Stimulated activated CD8-positive, alpha-beta memory T cell treated with anti-CD3 and anti-CD28 coated beads, Interleukin-15, amount 100 ng/mL, for 24 hours (primary cell): ENCODE data around the gene NETO2.
"Not testable (repeated sequence)": the region's sequence is repeated elsewhere in the genome, so short reads cannot be mapped to it uniquely, and the experiment has no call there.

Experiments
- DNase-seq: peaks from one replicate; pipeline ENCODE4 v3.0.0-alpha.2; 2020; ENCODE audit warnings: low read depth

Gene NETO2

GRCh38 chr16:47065766-47066688, 77.7 kb downstream of the NETO2 start:
- no peak for DNase-seq

GRCh38 chr16:47064775-47065174, 79.0 kb downstream of the NETO2 start:
- DNase-seq: no peak

- no peak for DNase-seq
Measured at GRCh38 chr16:47063011-47063724, 80.6 kb downstream of the NETO2 start.

GRCh38 chr16:47061204-47061603, 82.5 kb downstream of the NETO2 start:
- DNase-seq: no peak

GRCh38 chr16:47060596-47060995, 83.1 kb downstream of the NETO2 start:
- DNase-seq: no peak

- DNase-seq: no peak
Measured at GRCh38 chr16:47059991-47060390, 83.8 kb downstream of the NETO2 start.

GRCh38 chr16:47059130-47059529, 84.6 kb downstream of the NETO2 start:
- not testable (repeated sequence) for DNase-seq

GRCh38 chr16:47058295-47059086, 85.3 kb downstream of the NETO2 start:
- no peak for DNase-seq

GRCh38 chr16:47057630-47057993, 86.1 kb downstream of the NETO2 start:
- no peak for DNase-seq

- no peak for DNase-seq
Measured at GRCh38 chr16:47056688-47057629, 86.8 kb downstream of the NETO2 start.

GRCh38 chr16:47056061-47056460, 87.7 kb downstream of the NETO2 start:
- not testable (repeated sequence) for DNase-seq

GRCh38 chr16:47055136-47055885, 88.4 kb downstream of the NETO2 start:
- DNase-seq: no peak

GRCh38 chr16:47054306-47054705, 89.4 kb downstream of the NETO2 start:
- no peak for DNase-seq

- no peak for DNase-seq
Measured at GRCh38 chr16:47053895-47054294, 89.8 kb downstream of the NETO2 start.

GRCh38 chr16:47052666-47053640, 90.8 kb downstream of the NETO2 start:
- no peak for DNase-seq

- DNase-seq: no peak
Measured at GRCh38 chr16:47051031-47051430, 92.7 kb downstream of the NETO2 start.

- no peak for DNase-seq
Measured at GRCh38 chr16:47049901-47050583, 93.7 kb downstream of the NETO2 start.

GRCh38 chr16:47047524-47048203, 96.1 kb downstream of the NETO2 start:
- DNase-seq: no peak
